ENCODE measurements around the gene KRT80.
A peak's percentile ranks its signal among the peaks of the same experiment; 100 is the strongest.

The KRT80 gene

GRCh38 chr12:52155048-52155868 is 36.6 kb downstream of the KRT80 start:
- no peak for DNase-seq (ENCODE audit: low read depth, low spot score)

- no peak for DNase-seq (ENCODE audit: low read depth, low spot score)
Observed at GRCh38 chr12:52152905-52153317, 38.9 kb downstream of the KRT80 start.

DNA sequence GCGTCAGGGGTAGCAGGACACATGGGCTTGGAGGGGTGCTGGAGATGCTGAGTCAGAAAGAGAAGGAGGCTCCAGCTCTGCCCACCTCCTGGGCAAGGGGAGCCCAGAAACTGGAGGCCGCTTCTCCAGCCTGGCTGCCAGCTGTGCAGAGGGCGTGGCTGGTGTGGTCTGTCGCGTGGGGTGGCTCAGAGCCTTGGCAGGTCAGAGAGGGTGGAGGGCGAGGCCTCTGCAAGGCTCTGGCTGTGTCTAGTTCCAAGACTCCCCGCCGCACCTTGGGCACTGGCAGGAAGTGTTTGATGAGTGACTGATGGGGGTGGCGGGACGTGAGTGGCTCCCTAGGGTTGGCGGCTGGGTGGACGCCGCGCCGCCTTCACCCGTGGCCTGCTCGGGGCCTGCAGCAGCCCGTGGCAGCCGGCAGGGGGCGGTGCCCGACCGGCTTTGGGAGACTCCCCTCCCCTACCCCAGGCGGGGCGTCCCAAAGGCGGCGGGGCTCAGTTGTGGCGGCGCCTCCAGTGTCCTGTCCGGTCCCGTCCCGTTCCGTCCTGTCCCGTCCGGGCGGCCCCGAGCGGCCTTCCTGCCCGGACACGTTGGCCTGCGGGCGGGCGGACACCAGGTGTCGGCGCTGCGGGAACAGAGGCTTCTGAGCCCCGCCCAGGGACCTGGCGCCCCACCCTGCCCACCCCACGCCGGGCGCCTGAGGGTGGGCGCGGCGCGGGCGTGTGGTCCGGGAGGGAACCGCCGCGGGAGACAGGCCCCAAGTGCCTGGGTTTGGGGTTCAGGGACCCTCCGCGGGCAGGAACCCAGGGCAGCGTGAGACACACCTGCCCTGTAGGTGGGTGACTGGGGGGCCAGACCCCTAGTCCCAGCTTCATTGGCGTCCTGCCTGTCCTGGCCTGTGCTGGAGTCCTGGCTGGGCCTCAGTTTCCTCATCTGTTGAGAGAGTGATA is 39.7 kb downstream of the KRT80 start:
- no peak for DNase-seq (ENCODE audit: low read depth, low spot score)

- no peak for DNase-seq (ENCODE audit: low read depth, low spot score)
Observed at GRCh38 chr12:52151153-52151836, 40.5 kb downstream of the KRT80 start.

DNA sequence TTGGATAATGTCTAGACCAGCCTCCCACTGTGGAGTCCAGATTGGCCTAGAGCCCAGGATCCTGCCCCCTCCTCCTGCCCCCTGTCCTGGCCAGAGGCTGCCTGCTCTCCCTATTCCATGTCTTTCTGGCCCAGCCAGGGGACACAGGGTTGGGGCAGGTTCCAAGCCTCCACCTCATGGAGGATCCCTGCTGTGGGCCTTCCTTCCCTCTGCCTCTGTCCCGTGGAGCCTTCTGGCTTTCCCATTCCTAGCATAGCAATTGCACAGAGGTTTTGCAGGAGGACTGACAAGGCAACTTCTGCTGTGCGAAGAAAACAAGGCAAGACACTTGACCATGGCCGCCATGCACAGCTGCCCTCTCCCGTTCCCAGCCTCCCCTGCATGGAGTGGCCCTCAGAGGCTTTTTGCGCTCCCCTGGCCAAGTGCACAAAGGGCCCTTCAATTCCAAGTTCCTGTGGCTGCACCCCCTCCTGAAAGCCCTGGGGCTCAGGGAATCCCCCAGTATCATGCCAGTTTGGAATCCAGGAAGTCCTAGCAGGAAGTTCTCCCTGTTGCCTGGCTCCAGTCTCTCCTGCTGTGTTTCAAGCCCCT is 42.1 kb downstream of the KRT80 start:
- no peak for DNase-seq (ENCODE audit: low read depth, low spot score)

- DNase-seq (ENCODE audit: low read depth, low spot score) = no peak
Observed at GRCh38 chr12:52149182-52149641, 42.6 kb downstream of the KRT80 start.

DNA sequence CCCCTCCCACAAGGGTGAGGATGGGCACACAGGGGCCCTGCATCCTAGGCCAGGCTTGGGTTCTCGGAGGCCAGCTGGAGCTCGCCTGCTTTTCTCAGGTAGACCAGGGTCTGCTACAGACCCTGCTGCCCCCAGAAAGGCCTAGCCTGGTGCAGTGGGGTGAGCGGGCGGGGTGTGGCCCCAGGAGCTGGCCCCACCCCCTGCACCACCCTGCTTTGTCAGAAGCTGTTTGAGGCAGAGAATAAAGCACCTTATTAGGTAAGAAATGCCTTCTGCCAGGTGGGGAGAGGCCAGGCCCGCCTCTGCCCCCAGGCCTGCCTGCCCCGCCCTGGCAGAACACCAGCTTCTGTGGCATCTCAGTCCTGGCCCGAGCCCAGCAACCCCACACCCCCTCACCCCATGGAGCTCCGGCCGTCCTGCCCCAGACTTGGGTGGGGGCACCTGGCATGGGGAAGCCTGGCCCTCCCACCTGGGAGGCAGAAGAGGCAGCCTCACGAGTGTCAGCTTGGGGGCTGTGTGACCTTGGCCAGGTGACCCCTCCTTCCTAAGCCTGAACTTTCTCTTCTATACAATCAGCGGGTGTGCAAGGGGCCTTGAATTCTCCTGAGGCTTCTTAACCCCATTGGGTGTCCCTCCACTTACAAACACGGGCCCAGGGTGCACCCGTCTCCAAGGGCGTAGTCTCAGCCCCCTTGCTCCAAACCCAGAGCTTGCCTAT is 43.2 kb downstream of the KRT80 start:
- no peak for DNase-seq (ENCODE audit: low read depth, low spot score)

- DNase-seq (ENCODE audit: low read depth, low spot score) = no peak
Observed at GRCh38 chr12:52147964-52148463, 43.8 kb downstream of the KRT80 start.

DNA sequence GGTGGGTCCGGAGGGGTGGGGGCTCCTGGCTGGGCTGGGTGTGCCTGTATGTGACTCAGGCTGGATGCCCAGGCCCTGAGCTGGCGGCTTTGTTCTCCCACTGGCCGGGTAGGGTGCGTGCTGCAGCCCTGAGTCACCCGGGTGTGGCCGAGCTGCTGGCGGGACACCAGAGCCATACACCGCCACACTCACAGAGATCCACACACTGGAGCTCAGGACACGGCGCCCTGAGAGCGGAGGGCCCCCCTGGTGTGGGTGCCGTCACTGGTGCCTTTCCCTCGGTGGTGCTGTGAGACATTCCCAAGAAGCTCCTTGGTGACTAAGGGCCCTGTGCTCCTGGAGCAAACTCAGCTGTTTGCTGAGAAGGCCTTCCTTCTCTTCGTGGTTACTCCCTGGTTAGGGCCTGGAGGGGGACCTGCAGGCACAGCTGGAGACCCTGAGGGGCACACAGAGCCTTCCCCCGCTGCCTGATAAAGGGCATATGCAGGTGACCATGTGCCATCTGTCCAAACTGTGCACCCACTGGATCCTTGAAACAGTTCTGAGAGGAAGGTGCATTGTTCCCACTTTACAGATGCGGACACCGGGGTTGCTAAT is 44.3 kb downstream of the KRT80 start:
- DNase-seq (ENCODE audit: low read depth, low spot score) = peak; percentile 51

GRCh38 chr12:52146822-52147366 is 44.9 kb downstream of the KRT80 start:
- DNase-seq (ENCODE audit: low read depth, low spot score) = no peak

GRCh38 chr12:52146089-52146821 is 45.6 kb downstream of the KRT80 start:
- no peak for DNase-seq (ENCODE audit: low read depth, low spot score)

DNA sequence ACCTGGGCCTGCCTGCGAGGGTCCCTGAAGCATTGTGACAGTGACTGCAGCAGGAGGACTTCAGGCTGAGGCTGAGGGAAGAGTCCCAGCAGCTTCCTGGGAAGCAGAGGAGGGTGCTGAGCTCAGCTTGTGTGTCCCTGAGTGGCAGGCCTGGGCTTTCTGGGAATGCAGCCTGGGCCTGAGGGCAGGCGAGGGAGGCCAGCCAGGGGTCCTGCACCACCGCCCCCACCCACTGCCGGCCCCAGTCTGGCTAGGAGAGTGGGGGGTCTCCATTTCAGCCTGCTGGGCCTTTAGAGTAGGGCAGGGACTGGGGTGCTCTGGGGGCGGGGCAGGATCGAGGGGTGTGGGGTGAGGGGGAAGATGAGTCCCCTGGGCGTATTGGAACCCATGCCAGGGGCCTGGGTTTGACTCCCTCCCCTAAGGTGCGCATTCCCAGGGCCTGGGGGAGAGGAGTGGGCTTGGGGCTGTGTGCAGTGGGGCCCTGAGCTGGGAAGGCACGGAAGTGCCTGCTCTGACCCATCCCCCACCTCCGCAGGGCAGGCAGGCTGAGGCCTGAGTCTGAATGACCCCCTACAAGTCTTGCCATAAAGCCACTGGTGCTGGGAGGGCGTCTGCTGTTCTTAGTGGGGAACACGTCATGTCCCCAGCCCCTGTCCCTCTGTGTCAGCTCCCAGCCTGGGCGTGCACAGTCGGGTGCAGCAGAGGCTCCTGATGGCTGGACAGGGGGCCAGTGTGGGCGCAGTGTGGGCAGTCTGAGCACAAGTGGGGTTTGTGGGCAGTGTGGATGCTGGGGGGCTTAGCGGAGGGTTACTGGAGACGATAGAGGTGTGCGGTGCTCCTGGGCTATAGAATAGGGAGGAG is 46.4 kb downstream of the KRT80 start:
- no peak for DNase-seq (ENCODE audit: low read depth, low spot score)

DNA sequence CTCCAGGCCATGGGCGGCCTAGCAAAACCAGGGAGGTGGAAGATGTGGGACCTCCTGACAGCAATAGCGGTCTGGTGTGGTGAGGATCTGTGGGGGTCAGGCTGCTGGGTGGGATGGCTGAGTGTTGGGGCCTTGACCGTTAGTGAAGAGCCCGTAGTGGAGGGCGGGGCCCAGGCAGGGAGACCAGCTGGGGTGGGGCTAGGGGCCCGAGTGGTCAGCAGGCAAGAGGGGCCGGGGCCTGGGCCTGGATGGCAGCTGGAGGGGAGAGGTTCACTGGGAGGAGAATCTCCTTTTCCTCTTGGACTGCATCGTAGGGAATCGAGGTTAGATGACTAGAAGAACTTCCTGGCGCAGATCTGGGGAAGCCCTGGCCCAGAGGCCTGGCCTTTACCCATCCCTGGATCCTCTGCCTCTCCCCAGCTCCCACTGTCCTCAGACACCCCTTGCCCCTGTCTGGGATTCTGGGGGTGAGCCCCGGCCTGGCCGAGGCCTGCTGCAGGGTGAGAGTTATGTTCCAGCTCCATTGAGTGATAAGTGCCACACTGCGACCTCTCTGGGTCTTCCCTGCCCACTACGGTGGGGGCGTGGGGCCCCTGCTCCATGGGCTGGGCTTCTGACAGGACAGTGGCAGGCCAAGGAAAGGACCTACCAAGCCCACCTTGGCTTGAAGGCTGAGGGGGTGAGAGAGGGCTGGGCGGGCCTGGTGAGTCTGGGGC is 47.1 kb downstream of the KRT80 start:
- DNase-seq (ENCODE audit: low read depth, low spot score) = no peak

DNA sequence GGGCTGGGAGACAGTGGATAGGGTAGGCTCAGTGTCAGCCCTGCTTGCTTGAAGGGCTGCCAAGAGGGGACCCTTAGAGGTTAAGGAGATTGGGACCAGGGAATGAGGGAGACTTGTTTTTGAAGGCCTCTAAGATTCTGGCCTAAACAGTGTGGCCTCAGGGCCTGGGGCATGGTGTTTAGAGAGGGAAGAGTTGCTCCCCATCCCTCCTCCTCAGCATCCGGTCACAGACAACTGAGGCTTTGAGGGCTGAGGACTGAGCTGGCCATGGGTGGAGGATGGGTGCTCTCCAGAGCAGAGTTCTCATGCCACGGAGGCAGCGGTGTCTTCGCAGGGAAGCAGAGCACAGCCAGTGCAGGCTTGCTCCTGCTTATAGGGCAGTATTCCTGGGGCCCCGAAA is 49.4 kb downstream of the KRT80 start:
- no peak for DNase-seq (ENCODE audit: low read depth, low spot score)

GRCh38 chr12:52141875-52142274 is 49.9 kb downstream of the KRT80 start:
- DNase-seq (ENCODE audit: low read depth, low spot score) = no peak

DNA sequence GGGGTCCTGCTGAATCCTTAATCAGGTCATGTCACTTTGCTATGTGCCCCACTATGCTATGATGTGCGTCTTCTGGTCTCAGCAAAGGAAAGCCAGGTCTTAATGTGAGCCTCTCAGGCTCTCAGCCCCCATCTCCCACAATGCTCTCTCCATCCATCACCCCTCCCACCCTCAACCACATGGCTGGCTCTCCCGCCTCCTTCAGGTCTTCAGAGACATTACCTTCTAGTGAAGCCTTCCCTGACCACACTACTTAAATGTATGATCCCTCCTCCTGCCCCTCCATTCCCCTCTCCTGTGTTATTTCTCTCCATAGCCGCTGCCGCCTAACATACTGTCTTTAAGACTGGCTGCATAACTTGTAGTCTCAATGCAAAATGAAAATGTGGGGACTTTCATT is 50.5 kb downstream of the KRT80 start:
- no peak for DNase-seq (ENCODE audit: low read depth, low spot score)

- DNase-seq (ENCODE audit: low read depth, low spot score) = no peak
Observed at GRCh38 chr12:52139579-52140062, 52.2 kb downstream of the KRT80 start.
